ENCODE data around the gene KCNJ12. TPM values are rescaled to one million over a fixed set of nuclear protein-coding genes. Genes with fewer than 3 reads are reported as not detected.
A peak's percentile ranks its signal among the peaks of the same experiment; 100 is the strongest.
"Not testable (repeated sequence)": the region's sequence is repeated elsewhere in the genome, so short reads cannot be mapped to it uniquely, and the experiment has no call there.

Gene KCNJ12
- total RNA-seq, 1 experiment from 2014 or later, result 3.9 TPM

- DNase-seq (ENCODE audit: low spot score), result no peak
- in situ Hi-C loops (cut with HindIII; ENCODE audit: low sequenced_read_pairs), result no loop called here
Measured at GRCh38 chr17:21400816-21401593, 24.8 kb downstream of the KCNJ12 start.

GRCh38 chr17:21402166-21402571, 26.0 kb downstream of the KCNJ12 start:
- in situ Hi-C loops (cut with HindIII; ENCODE audit: low sequenced_read_pairs), result not testable (repeated sequence)
- DNase-seq (ENCODE audit: low spot score), result peak; percentile 70

GRCh38 chr17:21402926-21403325, 26.8 kb downstream of the KCNJ12 start:
- in situ Hi-C loops (cut with HindIII; ENCODE audit: low sequenced_read_pairs), result not testable (repeated sequence)

GRCh38 chr17:21404106-21404505, 27.9 kb downstream of the KCNJ12 start:
- in situ Hi-C loops (cut with HindIII; ENCODE audit: low sequenced_read_pairs); DNase-seq (ENCODE audit: low spot score): not testable (repeated sequence)

More at GRCh38 chr17:21402926-21403325, 26.8 kb downstream of the KCNJ12 start:
- DNase-seq (ENCODE audit: low spot score), result not testable (repeated sequence)

GRCh38 chr17:21404539-21404938, 28.4 kb downstream of the KCNJ12 start:
- in situ Hi-C loops (cut with HindIII; ENCODE audit: low sequenced_read_pairs); DNase-seq (ENCODE audit: low spot score): not testable (repeated sequence)

- in situ Hi-C loops (cut with HindIII; ENCODE audit: low sequenced_read_pairs), result not testable (repeated sequence)
- peak; percentile 54 for DNase-seq (ENCODE audit: low spot score)
Measured at GRCh38 chr17:21404956-21405731, 29.0 kb downstream of the KCNJ12 start.

- DNase-seq (ENCODE audit: low spot score); in situ Hi-C loops (cut with HindIII; ENCODE audit: low sequenced_read_pairs): not testable (repeated sequence)
Measured at GRCh38 chr17:21405904-21406400, 29.8 kb downstream of the KCNJ12 start.

- DNase-seq (ENCODE audit: low spot score); in situ Hi-C loops (cut with HindIII; ENCODE audit: low sequenced_read_pairs): not testable (repeated sequence)
Measured at GRCh38 chr17:21406616-21407404, 30.7 kb downstream of the KCNJ12 start.

- in situ Hi-C loops (cut with HindIII; ENCODE audit: low sequenced_read_pairs), result not testable (repeated sequence)
Measured at GRCh38 chr17:21407752-21408151, 31.6 kb downstream of the KCNJ12 start.

GRCh38 chr17:21408224-21408623, 32.1 kb downstream of the KCNJ12 start:
- DNase-seq (ENCODE audit: low spot score); in situ Hi-C loops (cut with HindIII; ENCODE audit: low sequenced_read_pairs): not testable (repeated sequence)

More at GRCh38 chr17:21407752-21408151, 31.6 kb downstream of the KCNJ12 start:
- DNase-seq (ENCODE audit: low spot score), result not testable (repeated sequence)

- in situ Hi-C loops (cut with HindIII; ENCODE audit: low sequenced_read_pairs), result not testable (repeated sequence)
Measured at GRCh38 chr17:21408766-21409300, 32.7 kb downstream of the KCNJ12 start.

GRCh38 chr17:21409388-21409787, 33.2 kb downstream of the KCNJ12 start:
- in situ Hi-C loops (cut with HindIII; ENCODE audit: low sequenced_read_pairs); DNase-seq (ENCODE audit: low spot score): not testable (repeated sequence)

More at GRCh38 chr17:21408766-21409300, 32.7 kb downstream of the KCNJ12 start:
- not testable (repeated sequence) for DNase-seq (ENCODE audit: low spot score)

- in situ Hi-C loops (cut with HindIII; ENCODE audit: low sequenced_read_pairs); DNase-seq (ENCODE audit: low spot score): not testable (repeated sequence)
Measured at GRCh38 chr17:21409971-21410370, 33.8 kb downstream of the KCNJ12 start.

- DNase-seq (ENCODE audit: low spot score); in situ Hi-C loops (cut with HindIII; ENCODE audit: low sequenced_read_pairs): not testable (repeated sequence)
Measured at GRCh38 chr17:21410371-21410770, 34.2 kb downstream of the KCNJ12 start.

- in situ Hi-C loops (cut with HindIII; ENCODE audit: low sequenced_read_pairs); DNase-seq (ENCODE audit: low spot score): not testable (repeated sequence)
Measured at GRCh38 chr17:21410906-21411678, 34.9 kb downstream of the KCNJ12 start.

- in situ Hi-C loops (cut with HindIII; ENCODE audit: low sequenced_read_pairs); DNase-seq (ENCODE audit: low spot score): not testable (repeated sequence)
Measured at GRCh38 chr17:21411679-21412205, 35.6 kb downstream of the KCNJ12 start.

- in situ Hi-C loops (cut with HindIII; ENCODE audit: low sequenced_read_pairs), result not testable (repeated sequence)
- DNase-seq (ENCODE audit: low spot score), result peak; percentile 61
Measured at GRCh38 chr17:21412207-21412681, 36.1 kb downstream of the KCNJ12 start.

All from G401 (cell line).